NCI-H2029 (cell line): Measurements from ENCODE around the gene SPEN.

Experiments
- DNase-seq: peaks from one replicate; lab custom pipeline; 2025; lab: John Stamatoyannopoulos, UW

SPEN gene

GRCh38 chr1:15948595-15949452 is 101.3 kb downstream of the SPEN start:
- DNase-seq, result no peak

- no peak for DNase-seq
Measured at GRCh38 chr1:15949453-15950245, 102.1 kb downstream of the SPEN start.

- DNase-seq, result no peak
Measured at GRCh38 chr1:15950302-15950701, 102.8 kb downstream of the SPEN start.

- DNase-seq, result no peak
Measured at GRCh38 chr1:15950763-15951295, 103.3 kb downstream of the SPEN start.

- DNase-seq, result no peak
Measured at GRCh38 chr1:15951341-15952153, 104.0 kb downstream of the SPEN start.

- no peak for DNase-seq
Measured at GRCh38 chr1:15952317-15953258, 105.1 kb downstream of the SPEN start.

GRCh38 chr1:15953294-15953771 is 105.8 kb downstream of the SPEN start:
- no peak for DNase-seq

GRCh38 chr1:15953791-15954241 is 106.3 kb downstream of the SPEN start:
- DNase-seq, result peak; percentile 93

- DNase-seq, result no peak
Measured at GRCh38 chr1:15954316-15954715, 106.8 kb downstream of the SPEN start.

GRCh38 chr1:15955552-15955951 is 108.0 kb downstream of the SPEN start:
- no peak for DNase-seq

- no peak for DNase-seq
Measured at GRCh38 chr1:15956150-15956549, 108.6 kb downstream of the SPEN start.

GRCh38 chr1:15957221-15958095 is 110.0 kb downstream of the SPEN start:
- no peak for DNase-seq

- no peak for DNase-seq
Measured at GRCh38 chr1:15958111-15958510, 110.6 kb downstream of the SPEN start.

- no peak for DNase-seq
Measured at GRCh38 chr1:15958793-15959192, 111.3 kb downstream of the SPEN start.

- no peak for DNase-seq
Measured at GRCh38 chr1:15959424-15959823, 111.9 kb downstream of the SPEN start.

- no peak for DNase-seq
Measured at GRCh38 chr1:15959827-15960446, 112.4 kb downstream of the SPEN start.

GRCh38 chr1:15960808-15961207 is 113.3 kb downstream of the SPEN start:
- DNase-seq, result no peak

- no peak for DNase-seq
Measured at GRCh38 chr1:15961492-15961891, 114.0 kb downstream of the SPEN start.

GRCh38 chr1:15962176-15962575 is 114.7 kb downstream of the SPEN start:
- DNase-seq, result no peak
